ENCODE results near the gene PACS2.

Gene PACS2

GRCh38 chr14:105427412-105427811 lies 112.9 kb downstream of the PACS2 start:
- no peak for DNase-seq

- DNase-seq = no peak
These were observed 113.5 kb downstream of the PACS2 start for GRCh38 chr14:105427936-105428485.

- no peak for DNase-seq
These were observed 115.5 kb downstream of the PACS2 start for GRCh38 chr14:105430042-105430441.

GRCh38 chr14:105430565-105430964 lies 116.0 kb downstream of the PACS2 start:
- DNase-seq = no peak

GRCh38 chr14:105431256-105431655 lies 116.7 kb downstream of the PACS2 start:
- no peak for DNase-seq

- no peak for DNase-seq
These were observed 118.1 kb downstream of the PACS2 start for GRCh38 chr14:105432657-105433056.

GRCh38 chr14:105433161-105433605 lies 118.6 kb downstream of the PACS2 start:
- DNase-seq = no peak

- DNase-seq = no peak
These were observed 121.9 kb downstream of the PACS2 start for GRCh38 chr14:105436402-105436801.

GRCh38 chr14:105436891-105437722 lies 122.6 kb downstream of the PACS2 start:
- DNase-seq = no peak

GRCh38 chr14:105437723-105438500 lies 123.4 kb downstream of the PACS2 start:
- no peak for DNase-seq

- DNase-seq = no peak
These were observed 124.6 kb downstream of the PACS2 start for GRCh38 chr14:105439179-105439578.

GRCh38 chr14:105439710-105440553 lies 125.4 kb downstream of the PACS2 start:
- no peak for DNase-seq

- DNase-seq = no peak
These were observed 126.0 kb downstream of the PACS2 start for GRCh38 chr14:105440554-105440900.

GRCh38 chr14:105440992-105441391 lies 126.4 kb downstream of the PACS2 start:
- no peak for DNase-seq

GRCh38 chr14:105442125-105442524 lies 127.6 kb downstream of the PACS2 start:
- no peak for DNase-seq

GRCh38 chr14:105442834-105443233 lies 128.3 kb downstream of the PACS2 start:
- DNase-seq = no peak

- no peak for DNase-seq
These were observed 130.3 kb downstream of the PACS2 start for GRCh38 chr14:105444859-105445258.

- no peak for DNase-seq
These were observed 130.7 kb downstream of the PACS2 start for GRCh38 chr14:105445290-105445689.

- DNase-seq = no peak
These were observed 131.6 kb downstream of the PACS2 start for GRCh38 chr14:105445901-105446845.

- DNase-seq = no peak
These were observed 132.4 kb downstream of the PACS2 start for GRCh38 chr14:105446971-105447370.
